ENCODE data around the gene SLC25A24.
"Not testable (repeated sequence)": the region's sequence is repeated elsewhere in the genome, so short reads cannot be mapped to it uniquely, and the experiment has no call there.

The SLC25A24 gene

DNA sequence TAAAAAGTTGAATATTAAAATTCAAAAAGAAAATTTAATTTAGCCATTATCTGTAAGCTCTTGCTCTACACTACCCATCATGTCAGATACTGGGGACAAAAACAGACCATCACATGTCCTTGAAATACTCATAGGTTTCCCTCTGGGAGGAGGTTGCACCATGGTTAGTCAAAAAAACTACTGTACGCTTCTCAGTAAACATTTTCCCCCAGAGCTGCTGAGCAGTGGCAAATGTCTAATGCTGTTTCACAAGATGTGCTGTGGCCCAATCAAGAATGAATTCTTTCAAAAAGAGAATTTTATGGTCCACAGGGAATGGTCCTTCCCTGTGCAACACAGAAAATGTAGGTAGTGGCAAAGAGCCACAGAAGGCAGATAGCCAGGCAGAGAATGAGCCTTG, 6.1 kb downstream of the SLC25A24 start:
- no peak for DNase-seq

DNA sequence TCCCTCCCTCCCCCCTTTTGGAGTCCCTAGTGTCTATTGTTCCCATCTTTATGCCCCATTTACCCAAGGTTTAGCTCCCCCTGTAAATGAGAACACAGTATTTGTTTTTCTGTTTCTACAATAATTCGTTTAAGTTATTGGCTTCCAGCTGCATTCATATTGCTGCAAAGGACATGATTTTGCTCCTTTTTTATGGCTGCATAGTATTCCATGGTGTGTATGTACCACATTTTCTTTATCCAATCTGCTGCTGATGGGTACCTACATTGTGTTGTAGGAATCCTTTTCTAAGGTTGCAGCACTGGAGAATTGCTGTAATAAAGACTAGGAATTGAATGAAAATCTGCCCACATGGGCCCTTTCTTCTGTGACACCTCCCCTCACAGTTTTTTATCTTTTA, 6.8 kb downstream of the SLC25A24 start:
- DNase-seq, result no peak

DNA sequence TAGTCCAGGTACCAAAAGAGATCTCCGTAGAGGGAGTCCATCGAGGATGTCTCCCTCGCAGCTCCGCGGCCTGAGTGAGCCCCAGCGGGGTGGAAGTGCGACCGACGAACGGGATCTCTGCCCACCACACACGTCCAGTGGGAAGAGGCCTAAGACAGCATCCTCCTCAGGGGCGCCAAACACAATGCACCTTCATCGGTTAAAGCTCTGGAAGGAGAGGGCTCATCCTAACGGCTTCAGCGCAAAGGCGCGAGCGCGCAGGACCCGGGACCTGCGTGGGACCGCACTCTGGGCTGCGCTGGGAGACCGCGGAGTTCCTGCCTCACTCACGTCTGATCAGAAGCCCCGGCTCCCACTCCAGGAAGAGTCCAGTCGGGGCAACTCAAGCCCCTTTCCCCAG, 7.6 kb downstream of the SLC25A24 start:
- no peak for DNase-seq

DNA sequence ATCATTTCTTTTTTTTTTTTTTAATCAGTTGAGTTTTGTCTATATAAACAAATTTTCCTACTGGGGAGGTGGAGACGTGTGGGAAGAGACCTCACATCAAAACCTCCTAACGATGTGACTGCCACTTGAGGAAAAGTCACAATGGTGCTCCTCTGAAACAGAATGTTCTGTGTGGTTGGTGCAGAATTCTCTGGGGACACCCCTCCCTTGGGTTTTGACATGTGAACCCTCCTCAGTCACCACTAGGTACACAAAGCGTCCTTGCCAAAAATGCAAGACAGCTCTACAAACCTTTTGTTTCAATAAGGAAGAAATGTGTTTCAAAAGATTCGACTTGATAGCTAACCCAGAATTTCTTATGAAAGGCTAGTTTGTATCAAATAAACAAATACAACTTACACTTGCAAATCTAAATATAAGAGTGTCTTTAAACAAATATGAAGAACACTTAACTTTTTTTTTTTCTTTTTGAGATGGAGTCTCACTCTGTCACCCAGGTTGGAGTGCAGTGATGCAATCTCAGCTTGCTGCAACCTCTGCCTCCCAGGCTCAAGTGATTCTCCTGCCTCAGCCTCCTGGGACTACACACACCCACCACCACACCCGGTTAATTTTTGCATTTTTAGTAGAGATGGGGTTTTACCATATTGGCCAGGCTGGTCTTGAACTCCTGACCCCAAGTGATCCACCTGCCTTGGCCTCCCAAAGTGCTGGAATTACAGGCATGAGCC, 9.3 kb downstream of the SLC25A24 start:
- DNase-seq, result no peak

DNA sequence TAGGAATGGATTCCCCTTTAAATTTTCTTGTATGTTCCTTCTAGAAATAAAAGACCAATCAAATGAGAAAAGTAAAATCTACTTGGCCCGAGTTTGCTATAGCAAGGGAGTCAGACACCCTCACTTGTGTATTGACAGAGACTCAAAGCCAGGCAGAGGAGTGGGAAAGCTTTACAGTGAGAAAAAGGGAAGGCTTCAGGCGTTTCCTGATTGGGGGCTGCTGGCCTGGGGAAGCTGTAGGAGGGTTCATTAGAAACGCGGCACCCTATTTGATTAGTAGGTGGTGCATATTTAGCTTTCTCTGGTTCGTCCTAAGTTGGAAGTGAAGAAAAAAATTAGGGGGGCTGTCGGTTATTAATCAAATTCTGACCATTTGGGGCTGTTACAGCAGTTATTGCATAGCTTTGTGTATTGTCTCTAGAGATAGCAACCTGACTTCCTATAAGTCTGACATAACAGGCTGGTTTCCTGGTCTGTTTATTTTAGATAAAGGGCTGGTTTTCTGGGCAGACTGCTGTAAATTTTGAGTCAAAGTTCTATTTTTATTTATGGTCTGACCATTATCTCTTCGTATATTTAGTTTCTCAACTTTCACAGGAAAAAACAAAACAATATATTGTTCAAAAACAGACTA, 10.0 kb downstream of the SLC25A24 start:
- DNase-seq, result no peak

DNA sequence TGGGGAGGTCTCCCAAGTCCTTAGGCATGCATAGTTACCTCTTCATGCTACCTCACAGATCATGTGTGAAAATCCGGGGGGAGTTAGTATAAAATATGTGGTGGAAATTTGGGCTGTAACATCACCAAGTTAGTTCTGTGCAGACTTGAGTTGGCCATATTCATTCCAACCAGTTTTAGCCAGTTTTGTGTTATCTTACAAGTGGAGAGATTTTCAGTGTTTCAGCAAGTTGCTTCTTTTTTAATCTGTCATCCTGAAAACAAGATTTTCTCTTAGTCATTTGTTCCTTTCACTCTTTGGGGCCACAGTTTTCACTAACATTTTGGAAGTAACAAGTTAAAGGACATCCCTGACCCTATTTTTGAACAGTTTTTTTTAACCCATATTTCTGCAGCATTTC, 11.3 kb downstream of the SLC25A24 start:
- no peak for DNase-seq

DNA sequence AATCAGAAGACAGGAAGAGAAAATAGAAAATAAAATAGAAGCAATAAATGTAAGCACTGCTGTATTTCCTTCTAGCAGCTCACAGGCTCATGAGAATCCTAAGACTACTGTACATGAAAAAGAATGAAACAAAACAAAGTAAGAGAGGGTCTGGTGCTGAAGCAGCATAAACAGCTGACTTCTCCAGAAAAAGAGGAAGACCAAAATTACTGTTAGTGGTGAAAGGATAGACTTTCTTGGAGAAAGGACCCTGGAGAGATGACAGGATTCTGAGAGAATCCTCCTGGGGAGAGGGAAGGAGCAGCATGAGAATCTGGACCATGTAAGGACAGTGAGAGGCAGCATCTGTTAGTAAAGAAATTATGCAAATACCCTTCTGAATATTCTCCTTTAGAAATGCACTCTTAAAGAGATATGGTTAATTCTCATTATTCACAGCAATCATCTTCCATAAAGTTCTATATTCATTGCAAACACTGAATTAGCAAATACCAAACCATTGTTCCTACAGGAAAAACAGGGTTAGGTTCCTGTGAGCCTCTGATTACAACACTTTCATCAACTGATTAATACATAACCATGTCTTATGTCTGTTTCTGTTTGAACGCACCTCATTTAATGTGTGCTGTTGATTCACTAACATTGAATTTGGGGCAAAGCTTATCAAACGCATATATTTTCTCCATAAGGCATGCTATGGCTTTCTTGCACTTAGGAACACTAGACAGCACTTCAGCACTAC, 17.0 kb downstream of the SLC25A24 start:
- DNase-seq, result no peak

DNA sequence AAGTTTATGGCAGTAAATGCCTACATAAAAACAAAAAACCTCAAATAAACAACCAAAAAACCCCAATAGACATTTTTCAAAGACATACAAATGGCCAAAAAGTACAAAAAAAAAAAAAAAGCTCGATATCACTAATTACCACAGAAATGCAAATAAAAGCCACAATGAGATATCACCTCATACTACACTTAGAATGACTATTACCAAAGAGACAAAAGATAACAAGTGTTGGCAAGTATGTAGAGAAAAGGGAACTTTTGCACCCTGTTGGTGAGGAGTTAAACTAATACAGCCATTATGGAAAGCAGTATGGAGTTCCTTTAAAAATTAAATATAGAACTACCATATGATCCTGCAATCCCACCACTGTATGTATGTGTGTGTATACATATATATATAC, 21.1 kb downstream of the SLC25A24 start:
- no peak for DNase-seq

DNA sequence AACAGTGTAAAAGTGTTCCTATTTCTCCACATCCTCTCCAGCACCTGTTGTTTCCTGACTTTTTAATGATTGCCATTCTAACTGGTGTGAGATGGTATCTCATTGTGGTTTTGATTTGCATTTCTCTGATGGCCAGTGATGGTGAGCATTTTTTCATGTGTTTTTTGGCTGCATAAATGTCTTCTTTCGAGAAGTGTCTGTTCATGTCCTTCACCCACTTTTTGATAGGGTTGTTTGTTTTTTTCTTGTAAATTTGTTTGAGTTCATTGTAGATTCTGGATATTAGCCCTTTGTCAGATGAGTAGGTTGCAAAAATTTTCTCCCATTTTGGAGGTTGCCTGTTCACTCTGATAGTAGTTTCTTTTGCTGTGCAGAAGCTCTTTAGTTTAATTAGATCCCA, 37.7 kb downstream of the SLC25A24 start:
- not testable (repeated sequence) for DNase-seq

DNA sequence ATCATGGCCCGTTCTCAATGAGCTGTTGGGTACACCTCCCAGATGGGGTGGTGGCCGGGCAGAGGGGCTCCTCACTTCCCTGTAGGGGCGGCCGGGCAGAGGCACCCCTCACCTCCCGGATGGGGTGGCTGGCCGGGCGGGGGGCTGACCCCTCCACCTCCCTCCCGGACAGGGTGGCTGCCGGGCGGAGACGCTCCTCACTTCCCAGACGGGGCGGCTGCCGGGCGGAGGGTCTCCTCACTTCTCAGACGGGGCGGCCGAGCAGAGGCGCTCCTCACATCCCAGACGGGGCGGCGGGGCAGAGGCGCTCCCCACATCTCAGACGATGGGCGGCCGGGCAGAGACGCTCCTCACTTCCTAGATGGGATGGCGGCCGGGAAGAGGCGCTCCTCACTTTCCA, 40.2 kb downstream of the SLC25A24 start:
- DNase-seq, result not testable (repeated sequence)

DNA sequence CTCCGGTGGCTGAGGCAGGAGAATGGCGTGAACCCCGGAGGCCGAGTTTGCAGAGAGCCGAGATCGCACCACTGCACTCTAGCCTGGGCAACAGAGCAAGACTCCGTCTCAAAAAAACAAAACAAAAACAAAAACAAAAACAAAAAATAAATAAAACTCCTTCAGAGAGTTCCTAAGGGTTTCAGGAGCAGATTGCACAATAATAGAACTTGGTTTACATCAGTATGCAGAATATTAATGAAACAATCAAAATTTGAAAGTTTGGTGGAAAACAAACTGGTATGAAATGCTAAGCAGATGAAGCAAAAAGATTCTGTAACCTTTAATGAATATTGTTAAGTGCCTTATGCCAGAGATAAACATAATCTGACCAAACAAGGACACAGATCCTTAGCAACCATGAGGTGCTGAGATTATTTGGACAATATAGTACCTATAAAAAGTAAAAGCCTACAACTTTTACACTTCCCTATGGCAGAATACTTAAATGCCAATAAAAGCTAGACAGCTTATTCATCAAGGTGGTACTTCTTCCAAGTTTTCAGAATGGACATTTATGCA, 41.2 kb downstream of the SLC25A24 start:
- DNase-seq, result no peak

DNA sequence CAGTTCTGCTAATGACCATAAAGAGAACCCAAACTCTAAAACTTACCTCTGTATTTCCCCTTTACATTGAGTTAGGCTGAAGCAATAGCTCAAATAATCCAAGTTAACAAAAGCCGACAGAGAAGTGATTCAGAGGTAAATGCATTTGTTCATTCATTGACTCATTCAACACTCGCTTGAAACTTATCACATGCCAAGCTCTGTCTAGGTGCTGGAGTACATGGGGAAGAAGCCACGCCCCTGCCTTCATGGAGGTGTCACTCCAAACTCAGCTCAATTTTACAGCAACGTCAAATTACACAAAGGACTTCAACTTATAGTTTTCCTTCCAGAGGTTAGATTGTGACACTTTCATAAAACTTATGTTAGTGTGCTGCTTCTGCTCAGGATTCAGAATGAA, 45.8 kb downstream of the SLC25A24 start:
- no peak for DNase-seq

DNA sequence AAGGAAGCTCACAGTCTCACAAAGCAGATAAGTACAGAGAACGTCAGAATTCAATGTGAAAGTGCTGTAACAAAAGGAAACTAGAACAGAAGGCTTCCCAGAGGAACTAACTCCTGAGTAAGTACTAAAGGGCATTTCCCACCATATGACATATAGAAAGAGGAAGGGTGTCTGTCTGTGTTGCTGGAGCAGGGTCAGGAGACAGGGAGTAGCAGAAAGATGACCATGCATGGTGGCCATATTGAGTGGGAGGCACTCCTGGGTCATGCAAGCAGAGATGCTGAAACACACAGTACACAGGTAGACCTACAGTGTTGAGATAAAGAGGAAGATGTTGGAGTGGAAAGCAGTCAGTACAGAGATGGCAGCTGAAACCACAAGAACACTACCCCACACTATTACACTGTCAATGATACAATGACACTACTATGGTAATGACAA, 47.3 kb downstream of the SLC25A24 start:
- DNase-seq, result no peak

DNA sequence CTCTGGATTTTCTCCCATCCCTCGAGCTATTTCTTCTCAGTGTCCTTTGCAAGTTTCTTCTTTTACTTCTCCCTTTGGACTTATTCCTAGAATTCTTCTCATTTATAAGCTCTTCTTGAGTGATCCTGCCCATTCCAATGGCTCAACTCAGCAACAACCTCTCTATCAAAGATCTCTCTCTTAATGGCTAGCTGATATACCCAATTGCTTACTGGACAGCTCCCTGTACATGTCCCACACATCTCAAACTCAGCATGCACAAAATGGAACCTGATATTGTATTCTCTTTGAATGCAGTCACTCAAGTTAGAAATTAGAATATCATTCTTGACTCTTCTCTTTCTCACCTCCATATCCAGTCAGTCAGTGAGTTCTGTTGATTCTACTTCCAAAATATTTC, 48.6 kb downstream of the SLC25A24 start:
- DNase-seq, result no peak

DNA sequence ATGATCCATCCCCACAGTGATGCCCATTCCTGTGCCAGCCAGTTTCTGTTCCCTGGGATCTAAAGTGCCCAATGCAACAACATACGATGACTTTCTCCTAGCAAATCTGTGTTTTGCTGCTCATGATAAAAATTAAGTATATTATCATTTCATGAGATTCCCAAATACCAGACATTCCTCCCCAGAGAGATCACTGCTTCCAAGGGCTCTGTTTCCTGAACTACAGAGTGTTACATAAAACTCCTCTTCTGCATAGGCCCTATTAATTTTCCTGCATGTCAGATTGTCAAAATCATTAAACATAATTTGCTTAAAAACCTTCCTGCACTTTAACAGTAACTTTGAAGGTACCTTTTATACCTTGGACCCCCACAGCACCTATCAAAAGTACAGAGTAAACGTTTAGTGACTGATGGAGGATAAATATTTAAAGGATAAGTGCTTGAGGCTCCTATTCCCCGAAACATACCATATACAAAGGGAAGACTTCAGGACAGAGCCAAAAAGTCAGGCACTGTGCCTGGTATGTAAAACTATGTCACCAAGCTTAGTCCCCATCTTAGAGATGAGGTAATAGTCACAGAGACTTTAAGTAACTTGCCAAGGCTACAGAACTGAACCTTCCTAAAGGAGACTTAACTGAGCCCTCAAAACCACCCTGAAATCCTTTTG, 50.2 kb downstream of the SLC25A24 start:
- DNase-seq, result no peak

DNA sequence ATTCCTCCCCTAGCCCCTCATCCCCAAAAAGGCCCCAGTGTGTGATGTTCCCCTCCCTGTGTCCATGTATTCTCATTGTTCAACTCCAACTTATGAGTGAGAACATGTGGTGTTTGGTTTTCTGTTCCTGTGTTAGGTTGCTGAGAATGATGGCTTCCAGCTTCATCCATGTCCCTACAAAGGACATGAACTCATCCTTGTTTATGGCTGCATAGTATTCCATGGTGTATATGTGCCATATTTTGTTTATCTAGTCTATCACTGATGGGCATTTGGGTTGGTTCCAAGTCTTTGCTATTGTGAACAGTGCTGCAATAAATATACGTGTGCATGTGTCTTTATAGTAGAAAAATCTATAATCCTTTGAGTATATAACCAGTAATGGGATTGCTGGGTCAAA, 55.6 kb downstream of the SLC25A24 start:
- DNase-seq, result not testable (repeated sequence)

DNA sequence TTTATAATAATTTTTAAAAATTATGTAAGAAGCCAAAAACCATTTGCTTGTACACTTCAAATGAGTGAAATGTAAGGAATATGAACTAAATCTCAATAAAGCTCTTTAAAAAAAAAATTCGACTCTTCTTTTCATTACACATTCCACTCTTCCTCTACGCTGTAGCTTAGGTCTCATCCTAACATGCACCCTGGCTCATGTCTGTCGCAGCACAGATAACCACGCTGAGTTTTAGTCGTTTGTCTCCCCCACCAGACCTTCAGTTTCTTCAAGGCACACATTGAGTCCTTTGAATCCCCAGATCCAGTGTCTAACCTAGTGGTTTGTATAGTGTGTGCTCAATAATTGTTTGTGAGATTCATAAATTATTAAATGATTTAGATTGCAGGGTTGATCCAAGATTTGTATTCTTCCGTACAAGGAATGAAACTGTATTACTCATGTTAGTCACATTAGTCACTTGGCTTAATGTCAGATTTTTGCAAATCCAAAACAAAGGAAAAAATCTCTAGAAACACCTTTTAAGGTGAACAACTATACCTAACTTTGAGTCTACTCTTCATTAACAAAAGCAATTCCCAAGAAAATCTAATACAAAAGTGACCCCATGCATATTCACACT, 57.3 kb downstream of the SLC25A24 start:
- no peak for DNase-seq

DNA sequence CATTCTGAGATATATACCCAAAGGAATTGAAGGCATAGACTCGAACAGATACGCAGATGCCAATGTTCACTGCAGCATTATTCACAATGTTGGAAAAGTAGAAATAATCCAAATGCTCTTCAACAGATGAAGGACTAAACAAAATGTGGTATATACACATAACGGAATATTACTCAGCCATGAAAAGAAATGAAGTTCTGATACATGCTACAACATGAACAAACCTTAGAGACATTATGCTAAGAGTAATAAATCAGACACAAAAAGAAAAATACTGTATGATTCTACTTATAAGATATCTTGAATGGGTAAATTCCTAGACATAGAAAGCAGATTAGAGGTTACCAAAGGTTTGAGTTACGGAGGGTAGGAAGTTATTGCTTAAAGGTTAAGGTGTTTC, 57.9 kb downstream of the SLC25A24 start:
- no peak for DNase-seq

DNA sequence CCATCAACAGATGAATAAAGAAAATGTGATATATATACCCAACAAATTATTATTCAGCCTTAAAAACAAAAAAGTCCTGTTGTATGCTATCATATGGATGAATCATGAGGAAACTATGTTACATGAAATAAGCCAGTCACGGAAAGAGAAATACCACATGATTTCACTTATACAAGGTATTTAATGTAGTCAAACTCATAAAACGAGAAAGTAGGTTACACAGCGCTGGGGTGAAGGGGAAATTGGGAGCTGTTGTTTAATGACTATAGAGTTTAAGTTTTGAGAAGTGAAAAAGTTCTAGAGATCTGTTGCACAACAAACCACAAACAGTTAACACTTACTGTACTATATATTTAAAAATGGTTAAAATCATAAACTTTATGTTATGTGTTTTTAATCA, 58.5 kb downstream of the SLC25A24 start:
- DNase-seq, result no peak

DNA sequence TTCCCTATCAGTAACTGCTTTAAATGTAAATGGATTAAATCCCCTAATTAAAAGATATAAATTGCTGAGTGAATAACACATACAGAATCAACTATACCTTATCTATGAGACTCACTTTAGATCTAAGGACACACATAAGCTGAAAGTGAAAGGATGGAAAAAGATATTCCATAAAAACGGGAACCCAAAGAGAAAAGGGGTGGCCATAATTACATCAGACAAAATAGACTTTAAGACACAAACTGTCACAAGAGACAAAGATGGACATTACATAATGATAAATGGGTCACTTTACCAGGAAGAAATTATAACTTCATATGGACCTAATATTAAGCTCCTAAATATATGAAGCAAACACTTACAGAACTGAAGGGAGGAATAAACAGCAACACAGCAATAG, 59.2 kb downstream of the SLC25A24 start:
- DNase-seq, result no peak

DNA sequence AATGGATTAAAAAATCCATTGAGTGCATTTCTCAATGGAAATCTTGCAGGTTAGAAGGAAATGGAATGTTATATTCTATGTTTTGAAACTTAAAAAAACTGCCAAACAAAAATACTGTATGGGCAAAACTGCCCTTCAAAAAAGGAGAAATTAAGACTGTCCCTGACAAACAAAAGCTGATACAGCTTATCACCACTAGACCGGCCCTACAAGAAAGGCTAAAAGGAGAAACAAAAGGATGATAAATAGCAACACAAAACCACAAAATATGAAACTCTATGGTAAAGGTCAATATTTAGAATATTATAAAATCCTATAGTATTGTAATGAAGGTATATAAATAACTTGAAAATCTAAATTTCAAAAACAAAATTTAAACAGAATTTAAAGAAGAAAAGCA, 60.0 kb downstream of the SLC25A24 start:
- DNase-seq, result no peak

DNA sequence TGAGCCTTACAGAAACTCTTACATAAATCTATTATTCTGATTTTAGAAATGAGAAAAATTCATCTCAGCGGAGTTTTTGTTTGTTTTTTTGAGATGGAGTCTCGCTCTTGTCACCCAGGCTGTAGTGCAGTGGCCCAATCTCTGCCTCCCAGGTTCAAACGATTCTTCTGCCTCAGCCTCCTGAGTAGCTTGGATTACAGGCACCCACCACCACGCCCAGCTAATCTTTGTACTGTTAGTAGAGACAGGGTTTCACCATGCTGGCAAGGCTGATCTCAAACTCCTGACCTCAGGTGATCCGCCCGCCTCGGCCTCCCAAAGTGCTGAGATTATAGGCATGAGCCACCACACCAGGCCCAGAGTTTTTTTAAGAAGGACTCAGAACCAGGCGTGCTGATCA, 60.6 kb downstream of the SLC25A24 start:
- DNase-seq, result not testable (repeated sequence)

DNA sequence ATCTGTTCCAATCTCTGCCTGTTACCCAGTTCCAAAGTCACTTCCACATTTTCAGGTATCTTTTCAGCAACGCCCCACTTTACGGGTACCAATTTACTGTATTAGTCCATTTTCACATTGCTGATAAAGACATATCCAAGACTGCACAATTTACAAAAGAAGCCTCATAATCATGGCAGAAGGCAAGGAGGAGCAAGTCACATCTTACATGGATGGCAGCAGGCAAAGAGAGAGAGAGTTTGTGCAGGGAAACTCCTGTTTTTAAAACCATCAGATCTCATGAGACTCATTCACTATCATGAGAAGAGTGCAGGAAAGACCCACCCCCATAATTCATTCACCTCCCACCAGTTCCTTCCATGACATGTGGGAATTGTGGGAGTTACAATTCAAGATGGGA, 67.0 kb downstream of the SLC25A24 start:
- not testable (repeated sequence) for DNase-seq
